ENCODE measurements around the gene ALOXE3.

DNA sequence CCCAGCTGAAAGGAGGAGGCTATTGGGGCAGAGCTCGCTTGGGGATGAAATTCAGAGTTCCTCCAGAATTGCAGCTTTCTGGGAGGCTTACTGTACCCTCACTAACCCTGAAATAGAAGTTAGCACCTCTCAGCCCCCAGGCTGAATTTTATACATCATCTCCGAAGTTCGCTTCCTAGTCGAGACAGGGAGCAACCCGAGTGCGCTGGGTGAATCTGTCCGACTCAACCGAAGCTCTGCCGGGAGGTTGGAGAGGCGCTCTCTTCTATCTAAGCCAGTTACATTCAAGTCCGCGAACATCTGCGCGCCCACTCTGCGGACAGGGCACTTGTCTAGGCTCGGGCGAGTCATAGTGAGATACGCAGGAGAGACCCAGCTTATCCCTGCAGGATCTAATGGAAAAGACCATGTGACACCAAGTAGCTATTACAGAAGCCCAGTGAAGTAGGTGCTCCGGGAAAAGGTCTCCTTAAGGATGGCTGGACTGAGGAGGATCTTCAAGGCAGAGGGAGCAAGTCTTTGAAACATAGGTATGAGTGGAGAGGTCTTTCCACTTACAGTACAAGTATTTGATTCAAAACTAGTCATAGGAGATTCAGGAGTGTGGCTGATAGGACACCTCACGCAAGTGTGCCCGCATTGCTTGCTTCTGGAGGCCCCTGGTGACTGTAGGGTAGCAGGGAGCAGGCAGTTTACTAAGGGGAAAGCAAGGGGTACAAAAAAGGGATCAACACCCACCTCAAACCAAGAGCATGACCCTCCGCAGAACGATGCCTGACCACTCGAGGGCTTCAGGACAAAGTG is 6.2 kb upstream of the ALOXE3 start:
- TF ChIP-seq, protein P1, sequence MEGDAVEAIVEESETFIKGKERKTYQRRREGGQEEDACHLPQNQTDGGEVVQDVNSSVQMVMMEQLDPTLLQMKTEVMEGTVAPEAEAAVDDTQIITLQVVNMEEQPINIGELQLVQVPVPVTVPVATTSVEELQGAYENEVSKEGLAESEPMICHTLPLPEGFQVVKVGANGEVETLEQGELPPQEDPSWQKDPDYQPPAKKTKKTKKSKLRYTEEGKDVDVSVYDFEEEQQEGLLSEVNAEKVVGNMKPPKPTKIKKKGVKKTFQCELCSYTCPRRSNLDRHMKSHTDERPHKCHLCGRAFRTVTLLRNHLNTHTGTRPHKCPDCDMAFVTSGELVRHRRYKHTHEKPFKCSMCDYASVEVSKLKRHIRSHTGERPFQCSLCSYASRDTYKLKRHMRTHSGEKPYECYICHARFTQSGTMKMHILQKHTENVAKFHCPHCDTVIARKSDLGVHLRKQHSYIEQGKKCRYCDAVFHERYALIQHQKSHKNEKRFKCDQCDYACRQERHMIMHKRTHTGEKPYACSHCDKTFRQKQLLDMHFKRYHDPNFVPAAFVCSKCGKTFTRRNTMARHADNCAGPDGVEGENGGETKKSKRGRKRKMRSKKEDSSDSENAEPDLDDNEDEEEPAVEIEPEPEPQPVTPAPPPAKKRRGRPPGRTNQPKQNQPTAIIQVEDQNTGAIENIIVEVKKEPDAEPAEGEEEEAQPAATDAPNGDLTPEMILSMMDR (IDR thresholded peaks at IDR 0.05 in 4 of 5, conservative IDR thresholded peaks at IDR 0.05 in 1 of 5), result no peak
- no peak for TF ChIP-seq POLR2A (IDR thresholded peaks at IDR 0.05)
